ENCODE data around the gene MTUS2.
"Not testable (repeated sequence)": the region's sequence is repeated elsewhere in the genome, so short reads cannot be mapped to it uniquely, and the experiment has no call there.

Gene MTUS2

GRCh38 chr13:29294821-29295220 is 474.7 kb downstream of the MTUS2 start:
- in situ Hi-C loops (cut with MboI; ENCODE audit: low sequenced_read_pairs), result no loop called here

- in situ Hi-C loops (cut with MboI; ENCODE audit: low sequenced_read_pairs), result no loop called here
These were observed 480.9 kb downstream of the MTUS2 start for GRCh38 chr13:29301027-29301426.

- in situ Hi-C loops (cut with MboI; ENCODE audit: low sequenced_read_pairs), result no loop called here
These were observed 484.0 kb downstream of the MTUS2 start for GRCh38 chr13:29304148-29304547.

DNA sequence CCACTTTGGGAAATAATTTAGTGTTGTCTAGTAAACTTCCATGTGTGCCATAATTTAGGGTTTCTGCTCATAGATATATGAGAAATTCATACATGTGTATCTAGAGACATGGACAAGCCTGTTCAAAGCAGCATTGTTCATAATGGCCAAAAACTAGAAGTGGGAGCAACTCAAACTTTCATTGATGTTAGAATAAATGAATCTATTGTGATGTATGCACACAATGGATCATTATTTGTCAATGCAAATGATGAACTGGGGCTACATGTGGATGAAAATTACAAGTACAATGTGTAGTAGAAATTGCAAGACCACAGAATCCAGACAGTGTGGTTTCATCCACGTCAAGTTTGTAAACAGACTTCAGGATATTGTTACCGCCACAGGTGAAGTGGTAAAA is 490.7 kb downstream of the MTUS2 start:
- in situ Hi-C loops (cut with MboI; ENCODE audit: low sequenced_read_pairs), result no loop called here

GRCh38 chr13:29315847-29316246 is 495.7 kb downstream of the MTUS2 start:
- in situ Hi-C loops (cut with MboI; ENCODE audit: low sequenced_read_pairs), result no loop called here

- in situ Hi-C loops (cut with MboI; ENCODE audit: low sequenced_read_pairs), result no loop called here
These were observed 497.7 kb downstream of the MTUS2 start for GRCh38 chr13:29317828-29318227.

DNA sequence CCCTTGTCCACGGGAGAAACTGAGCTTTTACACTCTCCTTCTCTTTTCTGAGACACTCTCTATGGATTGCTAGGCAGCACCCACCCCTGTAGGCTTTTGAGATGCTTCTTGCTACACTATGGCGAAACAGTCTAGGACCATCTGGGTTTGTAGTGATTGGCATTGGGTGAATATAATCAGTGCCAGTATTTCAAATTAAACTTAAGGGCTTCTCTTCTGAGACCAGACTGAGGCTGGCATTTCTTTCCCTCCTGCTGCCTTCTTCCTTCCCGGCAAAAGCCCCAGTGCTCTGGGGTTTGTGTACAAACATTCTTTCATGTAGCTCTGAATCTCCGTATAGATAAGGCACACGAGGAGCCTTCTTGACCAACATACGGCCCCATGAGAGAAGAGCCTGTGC is 498.6 kb downstream of the MTUS2 start:
- in situ Hi-C loops (cut with MboI; ENCODE audit: low sequenced_read_pairs), result no loop called here

DNA sequence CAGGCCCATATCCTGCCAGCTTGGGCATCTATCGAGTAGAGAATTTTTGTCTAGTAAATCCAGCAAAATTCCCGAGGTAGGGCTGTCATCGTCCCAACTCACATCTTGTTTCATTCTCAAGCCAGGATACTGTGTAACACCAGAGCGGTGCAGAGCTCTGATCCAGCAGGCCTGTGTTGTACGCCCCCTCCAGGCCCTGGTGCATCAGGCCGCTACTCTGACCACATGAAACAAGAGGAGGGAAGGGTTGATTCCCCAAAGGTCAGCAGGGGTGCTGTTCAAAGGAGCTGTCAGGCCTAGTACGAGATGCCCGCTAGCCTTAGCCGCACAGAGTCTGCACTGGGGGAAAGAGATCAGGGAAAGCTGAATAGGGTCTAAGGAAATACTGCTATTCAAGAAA is 499.3 kb downstream of the MTUS2 start:
- in situ Hi-C loops (cut with MboI; ENCODE audit: low sequenced_read_pairs), result no loop called here

DNA sequence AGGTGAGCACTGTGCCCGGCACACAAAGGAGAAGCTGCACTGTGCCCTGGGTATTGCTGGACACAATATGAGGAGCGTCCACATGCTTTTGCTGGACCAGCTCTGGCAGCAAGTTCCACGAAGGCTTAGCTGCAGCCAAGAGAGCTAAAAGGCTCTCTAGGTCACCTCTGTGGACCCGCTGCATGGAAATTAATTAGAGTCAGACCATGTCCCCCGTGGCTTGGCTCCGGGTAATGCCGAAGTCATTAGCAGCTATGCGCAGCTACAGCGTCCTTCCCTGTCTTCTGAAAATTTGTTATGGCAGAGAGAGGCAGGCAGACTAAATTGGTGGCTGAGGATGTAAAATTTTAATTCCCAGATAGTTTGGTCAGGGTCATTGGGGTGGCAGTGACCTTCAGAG is 503.8 kb downstream of the MTUS2 start:
- in situ Hi-C loops (cut with MboI; ENCODE audit: low sequenced_read_pairs), result no loop called here

DNA sequence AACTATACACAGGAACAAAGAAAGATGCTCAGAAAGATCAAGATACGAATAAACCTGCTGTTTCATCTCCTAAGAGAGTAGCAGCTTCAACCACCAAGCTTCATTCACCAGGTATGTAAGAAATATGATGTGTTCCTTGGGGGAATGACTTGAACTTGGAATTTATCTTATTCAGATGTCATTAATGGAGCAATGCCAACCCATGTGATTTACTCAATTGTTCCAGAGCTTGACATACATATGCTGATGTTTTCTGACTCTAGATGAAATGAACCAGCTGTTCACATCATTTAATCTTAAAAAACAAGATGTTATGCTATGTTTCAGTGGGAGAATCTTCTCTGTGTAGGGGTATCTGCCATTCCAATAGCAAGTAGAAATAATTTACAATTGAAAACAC is 504.5 kb downstream of the MTUS2 start:
- in situ Hi-C loops (cut with MboI; ENCODE audit: low sequenced_read_pairs), result no loop called here

DNA sequence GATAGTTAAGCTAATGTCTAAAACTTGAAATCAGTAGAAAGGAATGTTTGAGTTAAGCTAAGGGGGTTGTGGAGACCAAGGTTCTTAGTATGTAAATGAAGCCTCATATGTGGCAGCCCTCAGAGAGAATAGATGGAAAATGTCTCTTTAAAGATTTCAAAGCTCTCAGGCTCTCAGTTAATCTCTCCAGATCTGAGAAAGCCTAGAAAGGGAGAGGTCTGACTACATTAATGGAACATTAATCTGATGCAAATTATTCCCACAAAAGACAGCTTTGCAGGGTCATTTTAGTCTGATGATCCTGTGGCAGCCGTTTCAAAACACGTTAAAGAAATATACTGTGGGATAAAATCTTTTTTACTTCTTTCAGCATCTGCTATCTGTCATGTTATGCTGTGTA is 508.4 kb downstream of the MTUS2 start:
- in situ Hi-C loops (cut with MboI; ENCODE audit: low sequenced_read_pairs), result no loop called here

- in situ Hi-C loops (cut with MboI; ENCODE audit: low sequenced_read_pairs), result no loop called here
These were observed 516.2 kb downstream of the MTUS2 start for GRCh38 chr13:29336356-29336755.

DNA sequence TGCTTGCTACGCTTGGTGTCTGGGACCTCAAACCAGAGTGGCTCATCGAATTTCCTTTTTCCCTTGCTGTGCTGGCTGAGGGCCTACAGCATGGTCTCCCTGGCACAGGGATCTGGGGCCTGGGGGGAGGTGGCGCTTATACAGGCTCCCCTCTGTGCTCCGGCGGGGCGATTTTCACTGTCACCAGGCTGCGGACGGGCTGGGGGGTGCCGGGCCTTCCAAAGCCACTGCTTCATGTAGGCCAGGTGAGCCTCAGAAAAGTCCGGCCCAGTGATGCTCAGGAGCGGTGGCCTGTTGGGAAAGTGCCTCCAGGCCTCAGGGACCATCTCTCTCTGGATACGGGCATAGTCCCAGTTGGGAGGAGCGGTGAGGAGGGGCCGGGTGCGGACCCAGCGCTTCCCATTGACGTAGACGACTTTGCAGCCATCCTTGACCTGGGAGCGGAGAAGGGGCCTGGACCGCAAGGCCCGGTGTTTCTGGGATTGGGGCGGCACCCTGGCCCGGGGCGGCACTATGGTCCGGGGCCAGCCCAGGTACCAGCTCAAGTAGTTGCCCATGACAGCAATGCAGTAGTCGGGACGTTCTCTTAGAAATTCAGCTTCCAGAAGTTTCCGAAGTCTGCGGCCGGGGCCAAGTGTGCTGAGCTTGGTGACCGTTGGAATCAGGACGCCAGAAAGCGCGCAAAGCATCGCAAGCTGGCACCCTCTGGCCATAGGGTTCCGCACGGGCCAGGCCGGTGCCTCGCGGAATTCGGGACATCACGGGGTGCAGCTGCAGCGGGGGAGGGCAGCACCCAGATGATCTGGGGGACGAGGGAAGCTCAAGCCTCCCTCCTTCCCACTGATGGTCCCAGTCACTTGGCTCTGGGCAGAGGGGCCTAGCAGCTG is 519.5 kb downstream of the MTUS2 start:
- in situ Hi-C loops (cut with MboI; ENCODE audit: low sequenced_read_pairs), result no loop called here

GRCh38 chr13:29345860-29346582 is 525.9 kb downstream of the MTUS2 start:
- in situ Hi-C loops (cut with MboI; ENCODE audit: low sequenced_read_pairs), result not testable (repeated sequence)

DNA sequence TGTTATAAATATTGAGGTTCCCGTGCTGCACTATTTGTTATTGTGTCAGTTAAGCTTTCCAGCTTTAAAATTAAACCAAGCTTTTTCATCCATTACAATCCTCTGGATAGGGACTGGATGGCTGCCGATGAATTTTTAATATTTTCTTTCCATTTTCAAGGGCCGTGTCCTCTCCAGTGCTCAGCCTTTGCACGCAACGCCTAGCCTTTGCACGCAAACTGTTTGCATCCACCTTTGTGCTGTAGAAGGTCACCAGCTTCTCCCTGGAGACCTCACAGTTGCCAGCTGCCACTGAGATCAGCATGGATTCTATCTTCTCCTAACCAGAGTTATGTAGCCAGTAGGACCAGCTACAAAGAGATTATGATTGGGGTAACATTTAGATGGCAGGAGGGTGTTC is 534.9 kb downstream of the MTUS2 start:
- in situ Hi-C loops (cut with MboI; ENCODE audit: low sequenced_read_pairs), result no loop called here

DNA sequence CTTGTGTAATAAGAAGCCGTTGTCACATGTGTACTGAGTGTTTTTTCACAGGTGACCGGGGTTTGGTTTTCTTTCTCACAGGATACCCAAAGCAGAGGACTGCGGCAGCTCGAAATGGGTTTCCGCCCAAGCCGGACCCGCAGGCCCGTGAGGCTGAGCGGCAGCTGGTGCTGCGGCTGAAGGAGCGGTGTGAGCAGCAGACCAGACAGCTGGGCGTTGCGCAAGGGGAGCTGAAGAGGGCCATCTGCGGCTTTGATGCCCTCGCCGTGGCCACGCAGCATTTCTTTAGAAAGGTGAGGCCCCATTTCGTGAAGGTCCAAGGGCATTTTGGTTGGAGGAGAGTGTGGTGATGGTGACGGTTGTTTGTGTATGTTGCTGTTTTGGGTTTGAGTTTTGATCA is 539.0 kb downstream of the MTUS2 start:
- in situ Hi-C loops (cut with MboI; ENCODE audit: low sequenced_read_pairs), result no loop called here

DNA sequence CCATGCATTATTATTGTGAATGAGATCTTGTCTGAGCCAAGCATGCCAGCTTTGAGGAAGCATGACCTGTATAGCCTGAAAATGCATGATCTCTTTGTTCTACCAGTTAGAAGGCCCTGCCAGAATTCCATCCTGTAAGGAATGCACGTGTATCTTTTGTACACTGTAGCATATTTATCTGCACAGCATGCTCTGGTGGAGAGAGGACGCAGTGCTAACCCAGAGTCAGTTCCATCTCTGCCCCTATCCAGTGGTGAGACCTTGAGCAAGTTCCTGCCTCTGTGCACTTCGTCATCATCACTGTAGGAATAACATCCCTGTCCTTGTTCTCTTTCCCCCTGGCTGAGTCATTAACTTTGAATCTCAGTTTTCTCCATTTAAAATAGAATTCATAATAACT is 541.6 kb downstream of the MTUS2 start:
- in situ Hi-C loops (cut with MboI; ENCODE audit: low sequenced_read_pairs), result no loop called here

DNA sequence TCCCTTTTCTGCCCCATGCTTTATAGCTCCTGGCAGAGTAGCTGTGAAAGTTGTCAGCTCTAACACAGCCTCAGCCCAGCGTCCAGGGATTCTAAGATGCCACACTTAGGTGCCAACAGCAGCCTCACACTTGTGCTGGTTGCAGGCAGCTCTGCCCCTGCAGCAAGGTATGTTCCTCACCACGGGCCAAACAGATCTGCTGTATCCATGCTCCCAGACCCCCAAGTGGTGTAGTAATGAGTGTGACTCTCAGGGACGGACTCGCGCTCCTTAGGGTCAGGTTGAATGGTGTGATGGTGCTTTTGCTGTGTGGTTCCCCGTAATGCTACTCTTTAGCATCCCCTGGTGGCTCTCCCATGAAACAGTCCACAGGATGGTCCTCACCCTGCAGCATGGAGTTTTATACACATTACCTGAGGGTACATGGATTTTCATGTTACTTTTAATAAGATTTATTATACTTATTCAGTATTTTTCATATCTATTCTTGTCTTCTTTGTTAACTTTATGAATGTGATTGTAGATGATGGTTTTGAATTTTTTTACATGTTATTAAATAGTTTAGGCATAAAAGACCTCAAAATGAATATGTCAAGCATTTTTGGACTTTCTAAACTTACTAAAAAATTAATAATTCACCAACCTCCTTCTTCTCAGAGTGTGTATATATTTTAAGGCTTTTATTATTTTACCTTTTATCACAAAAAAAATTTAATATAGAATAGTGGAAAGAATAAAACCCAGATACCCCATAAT is 542.9 kb downstream of the MTUS2 start:
- in situ Hi-C loops (cut with MboI; ENCODE audit: low sequenced_read_pairs), result no loop called here

GRCh38 chr13:29369060-29369743 is 549.1 kb downstream of the MTUS2 start:
- in situ Hi-C loops (cut with MboI; ENCODE audit: low sequenced_read_pairs), result no loop called here

DNA sequence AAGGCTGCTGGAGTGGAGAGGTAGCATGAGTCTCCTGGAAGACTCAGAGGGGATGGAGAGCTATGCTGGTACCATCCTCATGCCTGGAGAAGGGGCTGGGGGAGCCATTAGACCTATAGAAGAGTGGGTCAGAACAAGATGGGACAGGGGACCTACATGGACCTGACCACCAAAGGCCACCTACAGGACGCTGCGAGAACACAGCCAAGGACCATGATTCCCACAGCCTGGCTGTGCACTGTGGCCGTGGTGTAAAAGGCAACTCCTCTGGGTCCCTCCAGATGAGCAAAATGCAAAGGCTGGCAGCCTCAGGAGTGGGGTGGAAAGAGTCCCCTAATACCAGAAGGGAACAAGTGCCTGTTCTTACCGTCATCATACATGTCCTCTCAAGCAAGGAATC is 559.1 kb downstream of the MTUS2 start:
- in situ Hi-C loops (cut with MboI; ENCODE audit: low sequenced_read_pairs), result loop anchor here (10.0 kb wide), 1 partner anchor 574 kb away; no protein-coding TSS in a partner anchor

- in situ Hi-C loops (cut with MboI; ENCODE audit: low sequenced_read_pairs), result loop anchor here (10.0 kb wide), 1 partner anchor 575 kb away; no protein-coding TSS in a partner anchor
These were observed 559.7 kb downstream of the MTUS2 start for GRCh38 chr13:29379865-29380264.

All from HL-60/S4 (cell line).